SK-MEL-5 (cell line): ENCODE measurements around the gene GSTM1. TPM values are rescaled to one million over a fixed set of nuclear protein-coding genes. Genes with fewer than 3 reads are reported as not detected.
A peak's percentile ranks its signal among the peaks of the same experiment; 100 is the strongest.
"Not testable (repeated sequence)": the region's sequence is repeated elsewhere in the genome, so short reads cannot be mapped to it uniquely, and the experiment has no call there.

Experiments used
- DNase-seq: peaks from one replicate; pipeline ENCODE4 v3.0.0-alpha.2; 2016; ENCODE audit warnings: low read depth, low spot score
- in situ Hi-C: cut with HindIII; loops from 2 replicates; pipeline ENCODE4 v1.10.0; 2016; ENCODE audit warnings: low sequenced_read_pairs, high pct_unique_total_duplicates, low pct_unique_long_range_greater_than_20kb
- total RNA-seq: library from RNA; depleted of rRNA; stranded (reverse); fragments of >200 nt; shearing (Covaris generic); gene quantifications from 2 replicates; pipeline ENCODE4 v1.2.3, GENCODE V29; 2014

The GSTM1 gene
- total RNA-seq, 1 experiment from 2014 or later, result not detected

- no peak for DNase-seq
- in situ Hi-C loops, result no loop called here
Observed at GRCh38 chr1:109657970-109658369, 29.6 kb upstream of the GSTM1 start.

GRCh38 chr1:109658533-109659042, 29.0 kb upstream of the GSTM1 start:
- no peak for DNase-seq
- in situ Hi-C loops, result no loop called here

GRCh38 chr1:109659145-109659544, 28.5 kb upstream of the GSTM1 start:
- in situ Hi-C loops, result no loop called here
- no peak for DNase-seq

- no peak for DNase-seq
- in situ Hi-C loops, result no loop called here
Observed at GRCh38 chr1:109659997-109660690, 27.5 kb upstream of the GSTM1 start.

- in situ Hi-C loops, result not testable (repeated sequence)
Observed at GRCh38 chr1:109660691-109661026, 27.0 kb upstream of the GSTM1 start.

GRCh38 chr1:109661391-109661790, 26.2 kb upstream of the GSTM1 start:
- in situ Hi-C loops, result no loop called here

More at GRCh38 chr1:109660691-109661026, 27.0 kb upstream of the GSTM1 start:
- DNase-seq, result not testable (repeated sequence)

GRCh38 chr1:109664671-109665070, 22.9 kb upstream of the GSTM1 start:
- in situ Hi-C loops, result no loop called here
- DNase-seq, result no peak

More at GRCh38 chr1:109661391-109661790, 26.2 kb upstream of the GSTM1 start:
- DNase-seq, result no peak

- in situ Hi-C loops, result no loop called here
- DNase-seq, result peak; percentile 65
Observed at GRCh38 chr1:109667452-109668122, 20.0 kb upstream of the GSTM1 start, which contains the start of gene GSTM2. Gene GSTM2 (plus strand): TSS chr1:109668057. CDS start chr1:109668116, 59 bp downstream.

- in situ Hi-C loops, result no loop called here
- no peak for DNase-seq
Observed at GRCh38 chr1:109668123-109668775, 19.4 kb upstream of the GSTM1 start.

GRCh38 chr1:109669246-109669948, 18.2 kb upstream of the GSTM1 start:
- in situ Hi-C loops, result no loop called here
- no peak for DNase-seq

GRCh38 chr1:109669949-109670302, 17.7 kb upstream of the GSTM1 start:
- in situ Hi-C loops, DNase-seq: not testable (repeated sequence)

GRCh38 chr1:109671067-109671466, 16.6 kb upstream of the GSTM1 start:
- no peak for DNase-seq
- in situ Hi-C loops, result no loop called here

- DNase-seq, in situ Hi-C loops: not testable (repeated sequence)
Observed at GRCh38 chr1:109673861-109674260, 13.8 kb upstream of the GSTM1 start.

- in situ Hi-C loops, DNase-seq: not testable (repeated sequence)
Observed at GRCh38 chr1:109676683-109677381, 10.8 kb upstream of the GSTM1 start.

- in situ Hi-C loops, result no loop called here
- DNase-seq, result no peak
Observed at GRCh38 chr1:109677459-109677858, 10.2 kb upstream of the GSTM1 start.

- in situ Hi-C loops, DNase-seq: not testable (repeated sequence)
Observed at GRCh38 chr1:109678637-109679036, 9.0 kb upstream of the GSTM1 start.

GRCh38 chr1:109684777-109685176, 2.8 kb upstream of the GSTM1 start:
- DNase-seq, in situ Hi-C loops: not testable (repeated sequence)
